Astrocyte (in vitro differentiated cells and primary cell): Measurements from ENCODE around the gene TNC. TPM values are rescaled to one million over a fixed set of nuclear protein-coding genes. Genes with fewer than 3 reads are reported as not detected.

Source experiments
- DNase-seq: peaks from one replicate; pipeline ENCODE4 v3.0.0-alpha.2; 2010; ENCODE audit warnings: low read depth
- FAIRE-seq: peaks from 2 replicates; lab custom pipeline; 2011; peaks lifted over from hg19 to GRCh38; lab: Jason Lieb, UNC
- H2AFZ ChIP-seq: 2 replicates; pipeline ENCODE4 v1.6.0; 2012; ENCODE audit warnings: low read depth, low read length, inconsistent platforms
- H3K27ac ChIP-seq: 2 replicates; pipeline ENCODE4 v1.5.1; 2011; ENCODE audit warnings: low read depth, low read length, inconsistent platforms
- H3K27me3 ChIP-seq: 2 replicates; pipeline ENCODE4 v1.6.0; 2011; ENCODE audit warnings: low read length, inconsistent platforms; ENCODE audit not compliant: insufficient read depth
- H3K36me3 ChIP-seq: 2 replicates; pipeline ENCODE4 v1.5.1; 2011; ENCODE audit warnings: low read length, inconsistent platforms; ENCODE audit not compliant: insufficient read depth
- H3K4me1 ChIP-seq: 2 replicates; pipeline ENCODE4 v1.5.1; 2011; ENCODE audit warnings: low read length, inconsistent platforms; ENCODE audit not compliant: insufficient read depth
- H3K4me2 ChIP-seq: 2 replicates; pipeline ENCODE4 v1.6.0; 2012; ENCODE audit warnings: low read length, inconsistent platforms
- H3K4me3 ChIP-seq: 2 replicates; pipeline ENCODE4 v1.5.1; 2011; ENCODE audit warnings: low read depth, mild to moderate bottlenecking, low read length, inconsistent platforms; ENCODE audit not compliant: insufficient read depth
- H3K79me2 ChIP-seq: 2 replicates; pipeline ENCODE4 v1.6.0; 2012; ENCODE audit warnings: mild to moderate bottlenecking, low read length, inconsistent platforms; ENCODE audit not compliant: insufficient read depth
- H3K9ac ChIP-seq: 2 replicates; pipeline ENCODE4 v1.6.0; 2012; ENCODE audit warnings: mild to moderate bottlenecking, low read length, inconsistent platforms
- H3K9me3 ChIP-seq: 2 replicates; pipeline ENCODE4 v1.5.1; 2012; ENCODE audit warnings: low read depth, mild to moderate bottlenecking, low read length, inconsistent platforms; ENCODE audit not compliant: insufficient read depth
- H4K20me1 ChIP-seq: 2 replicates; pipeline ENCODE4 v1.6.0; 2012; ENCODE audit warnings: low read length, inconsistent platforms; ENCODE audit not compliant: insufficient read depth
- H3K27ac Mint-ChIP-seq: one replicate; pipeline ENCODE4 v1.8.0; 2021; ENCODE audit warnings: mild to moderate bottlenecking, mixed read lengths; ENCODE audit not compliant: unreplicated experiment
- H3K27me3 Mint-ChIP-seq: one replicate; pipeline ENCODE4 v1.8.0; 2021; ENCODE audit warnings: low read depth, mixed read lengths; ENCODE audit not compliant: unreplicated experiment
- H3K36me3 Mint-ChIP-seq: one replicate; pipeline ENCODE4 v1.8.0; 2021; ENCODE audit warnings: low read depth, mixed read lengths; ENCODE audit not compliant: unreplicated experiment
- H3K4me1 Mint-ChIP-seq: one replicate; pipeline ENCODE4 v1.8.0; 2021; ENCODE audit warnings: low read depth, mixed read lengths; ENCODE audit not compliant: unreplicated experiment
- H3K4me3 Mint-ChIP-seq: one replicate; pipeline ENCODE4 v1.8.0; 2021; ENCODE audit warnings: mild to moderate bottlenecking, moderate library complexity, mixed read lengths; ENCODE audit not compliant: unreplicated experiment
- H3K9me3 Mint-ChIP-seq: one replicate; pipeline ENCODE4 v1.8.0; 2021; ENCODE audit warnings: mild to moderate bottlenecking, mixed read lengths; ENCODE audit not compliant: unreplicated experiment
- CTCF ChIP-seq: IDR thresholded peaks from 2 replicates; pipeline ENCODE4 v1.5.1; 2011; ENCODE audit warnings: low read depth, mild to moderate bottlenecking, inconsistent platforms, low read length, moderate library complexity; ENCODE audit not compliant: insufficient read depth
- EZH2 ChIP-seq: IDR thresholded peaks from 2 replicates; pipeline ENCODE4 v1.6.1; 2012; ENCODE audit warnings: mild to moderate bottlenecking, low read length, inconsistent platforms; ENCODE audit not compliant: insufficient read depth
- total RNA-seq: library from RNA; stranded (reverse); gene quantifications from 2 replicates; pipeline ENCODE4 v1.2.1, GENCODE V29; 2021

Gene TNC
- total RNA-seq, 1 donor from 2014 or later: 747 TPM

DNA sequence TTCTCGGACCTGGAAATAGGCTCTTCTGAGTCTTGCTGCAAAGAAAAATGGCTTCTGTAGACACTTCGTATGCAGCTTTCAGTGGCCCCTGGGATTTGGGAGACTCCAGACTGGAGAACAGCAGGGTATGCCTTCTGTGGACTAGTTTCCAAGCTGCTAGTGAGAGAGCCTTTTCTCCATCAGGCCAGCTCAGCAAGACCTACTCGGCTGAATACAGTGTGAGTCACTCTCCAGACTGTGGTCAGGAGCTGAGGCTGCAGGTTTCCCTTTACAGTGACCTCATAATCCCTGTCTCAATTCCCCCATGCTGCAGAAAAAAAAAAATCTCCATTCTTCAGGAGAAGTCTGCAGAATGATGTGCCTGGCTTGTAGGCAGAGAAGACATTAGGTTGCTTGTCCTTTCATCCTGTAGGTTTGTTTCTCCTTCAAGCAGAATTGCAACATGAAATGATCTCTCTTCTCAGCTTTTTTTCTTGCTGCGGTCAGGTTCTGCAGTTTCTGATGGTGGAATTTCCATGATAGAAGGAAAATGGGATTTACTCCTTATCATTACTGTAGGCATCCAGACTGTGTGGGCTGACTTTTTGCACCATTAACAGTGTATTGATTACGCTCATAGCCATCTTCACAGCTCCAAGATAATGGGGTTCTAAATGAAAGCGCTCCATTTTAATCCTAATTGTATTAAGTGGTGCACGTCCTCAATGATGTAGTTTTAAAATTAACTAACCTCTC, 109.3 kb downstream of the TNC start:
- FAIRE-seq: peak; percentile 97

GRCh38 chr9:115006660-115007059, 111.3 kb downstream of the TNC start:
- H3K9me3 Mint-ChIP-seq: peaks cover 3% of the 10 kb centered on the region
- FAIRE-seq (peak; percentile 91), DNase-seq (peak; percentile 98)
- no peak overlapping the region for H3K4me3 Mint-ChIP-seq
- H3K9me3 ChIP-seq: no peaks in the 10 kb centered on the region
- no peak overlapping the region for H3K4me2 ChIP-seq
- no peak overlapping the region for H3K9ac ChIP-seq
- no peak for TF ChIP-seq EZH2
- TF ChIP-seq CTCF: no peak
- no peak overlapping the region for H3K27ac Mint-ChIP-seq
- H2AFZ ChIP-seq: no peak overlapping the region
- peaks cover 23% of the 10 kb centered on the region for H3K4me1 ChIP-seq
- H3K36me3 Mint-ChIP-seq: no peaks in the 10 kb centered on the region
- H3K36me3 ChIP-seq: no peaks in the 10 kb centered on the region
- peaks cover 2% of the 10 kb centered on the region for H3K27me3 Mint-ChIP-seq
- H3K27me3 ChIP-seq: no peaks in the 10 kb centered on the region
- H3K4me3 ChIP-seq: no peak overlapping the region
- H3K27ac ChIP-seq: no peak overlapping the region
- no peaks in the 10 kb centered on the region for H4K20me1 ChIP-seq
- H3K4me1 Mint-ChIP-seq: peaks cover 30% of the 10 kb centered on the region
- H3K79me2 ChIP-seq: no peaks in the 10 kb centered on the region

More for the DNA sequence above, 109.3 kb downstream of the TNC start:
- Mint-ChIP-seq H3K27ac (peak overlapping the region; percentile 85), H3K27me3 (no peaks in the 10 kb centered on the region), H3K4me1 (peaks cover 41% of the 10 kb centered on the region), H3K4me3 (no peak overlapping the region), H3K36me3 (no peaks in the 10 kb centered on the region), H3K9me3 (peaks cover 6% of the 10 kb centered on the region)
- peaks cover 23% of the 10 kb centered on the region for H3K4me1 ChIP-seq
- H4K20me1 ChIP-seq: no peaks in the 10 kb centered on the region
- H3K27ac ChIP-seq: peak overlapping the region; percentile 43
- no peaks in the 10 kb centered on the region for H3K36me3 ChIP-seq
- no peaks in the 10 kb centered on the region for H3K27me3 ChIP-seq
- no peak overlapping the region for H3K4me3 ChIP-seq
- H3K9me3 ChIP-seq: no peaks in the 10 kb centered on the region
- DNase-seq: peak; percentile 95
- H2AFZ ChIP-seq: no peak overlapping the region
- H3K4me2 ChIP-seq: peak overlapping the region; percentile 32
- H3K9ac ChIP-seq: no peak overlapping the region
- TF ChIP-seq EZH2: no peak
- no peak for TF ChIP-seq CTCF
- no peaks in the 10 kb centered on the region for H3K79me2 ChIP-seq

GRCh38 chr9:115005322-115005721, 112.6 kb downstream of the TNC start:
- Histone ChIP-seq H3K4me3 (no peak overlapping the region), H2AFZ (no peak overlapping the region), H3K79me2 (no peaks in the 10 kb centered on the region), H3K4me2 (no peak overlapping the region), H3K4me1 (peaks cover 23% of the 10 kb centered on the region), H3K27ac (no peak overlapping the region), H3K36me3 (no peaks in the 10 kb centered on the region), H3K9ac (no peak overlapping the region), H3K9me3 (no peaks in the 10 kb centered on the region), H3K27me3 (no peaks in the 10 kb centered on the region), H4K20me1 (no peaks in the 10 kb centered on the region)
- Mint-ChIP-seq H3K27ac (no peak overlapping the region), H3K4me3 (no peak overlapping the region), H3K27me3 (peaks cover 4% of the 10 kb centered on the region), H3K36me3 (no peaks in the 10 kb centered on the region), H3K4me1 (peaks cover 19% of the 10 kb centered on the region), H3K9me3 (peaks cover 3% of the 10 kb centered on the region)
- TF ChIP-seq CTCF (no peak), EZH2 (no peak)
- no peak for DNase-seq
- FAIRE-seq: no peak
